Measurements from ENCODE around the gene TTPAL. TPM values are rescaled to one million over a fixed set of nuclear protein-coding genes. Genes with fewer than 3 reads are reported as not detected.
"Not testable (repeated sequence)": the region's sequence is repeated elsewhere in the genome, so short reads cannot be mapped to it uniquely, and the experiment has no call there.

TTPAL gene
- total and polyA plus RNA-seq, 10 of the 15 experiments (the other 5 are each of a cell fraction or from before 2014, with no cell fraction given) = 4.0 to 24.0 (median 9.3) TPM

DNA sequence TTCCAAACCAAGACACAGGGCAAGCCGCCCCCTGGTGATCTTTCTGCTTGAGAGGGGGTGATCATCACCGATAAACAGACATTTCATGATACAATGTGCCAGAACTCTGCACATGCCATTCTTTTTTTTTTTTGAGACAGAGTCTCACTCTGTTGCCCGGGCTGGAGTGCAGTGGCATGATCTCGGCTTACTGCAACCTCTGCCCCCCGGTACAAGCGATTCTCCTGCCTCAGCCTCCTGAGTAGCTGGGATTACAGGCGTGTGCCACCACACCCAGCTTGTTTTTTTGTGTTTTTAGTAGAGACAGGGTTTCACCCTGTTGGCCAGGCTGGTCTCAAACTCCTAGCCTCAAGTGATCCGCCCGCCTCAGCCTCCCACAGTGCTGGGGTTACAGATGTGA is 3.4 kb upstream of the TTPAL start:
- ChIA-PET SMC1A (ENCODE audit: uncharacterized antibody, unreplicated experiment) (interaction anchor here (1.3 to 1.4 kb wide), 2 partner anchors 14 to 42 kb away, joined by 3 read pairs; no protein-coding TSS in a partner anchor), CTCF (interaction anchor here (1.3 kb wide), 1 partner anchor 138 kb away, joined by 5 read pairs; no protein-coding TSS in a partner anchor), RAD21 (ENCODE audit: unreplicated experiment) (interaction anchor here (1.3 kb wide), 1 partner anchor 138 kb away, joined by 4 read pairs; no protein-coding TSS in a partner anchor)
- H3K27ac ChIP-seq (ENCODE audit: control insufficient read depth, insufficient read depth); H3K4me3 ChIP-seq; H3K27me3 ChIP-seq (replicated peaks in 1 of 2; ENCODE audit: control insufficient read depth in 2 of 2, insufficient read depth in 2 of 2, low read length in 1 of 2); BruUV-seq (replicated peaks); H3K36me3 ChIP-seq (ENCODE audit: control insufficient read depth in 2 of 2, insufficient read depth in 2 of 2, low read length in 1 of 2); ATAC-seq; H3K9ac ChIP-seq (ENCODE audit: control insufficient read depth, insufficient read depth, low read length); H4K20me1 ChIP-seq (ENCODE audit: control insufficient read depth, insufficient read depth); H3K9me3 ChIP-seq (replicated peaks; ENCODE audit: control insufficient read depth, insufficient read depth, low read length); H3K4me2 ChIP-seq (ENCODE audit: control insufficient read depth, insufficient read depth); intact Hi-C loops (cut with micrococcal nuclease; ENCODE audit: unreplicated experiment); H3K4me1 ChIP-seq (ENCODE audit: control insufficient read depth, insufficient read depth, low read length); DNase-seq (ENCODE audit: low read depth, low spot score); in situ Hi-C loops (cut with MboI); POLR2A ChIA-PET; H2AFZ ChIP-seq (ENCODE audit: control insufficient read depth, low read depth, low read length); FAIRE-seq: not testable (repeated sequence)
- 64% methylated on average over 9 of the region's 9 CpGs for WGBS (ENCODE audit: insufficient coverage, insufficient replicate concordance, low lambda C conversion rate, missing lambda C conversion rate)
- H3K79me2 ChIP-seq (ENCODE audit: control insufficient read depth, insufficient read depth, low read length) = peaks cover 15% of the 10 kb centered on the region

DNA sequence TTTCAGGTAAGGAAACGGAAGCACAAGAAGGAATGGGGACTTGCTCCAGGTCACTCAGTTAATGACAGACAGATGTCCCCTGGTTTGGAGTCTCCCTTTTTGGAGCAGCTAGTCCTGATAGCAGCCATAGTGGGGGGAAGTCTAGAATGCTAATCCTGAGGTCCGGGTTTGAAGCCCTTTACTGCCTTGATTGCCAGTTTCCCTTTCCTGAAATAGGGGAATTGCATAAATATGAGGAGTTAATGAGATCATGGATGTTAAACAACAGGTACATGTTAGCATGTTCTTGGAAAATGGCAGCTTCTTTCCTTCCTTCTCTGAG is 341 bp upstream of the TTPAL start:
- no peaks in the 10 kb centered on the region; the same call in 1 of the 2 replicates for H3K4me1 ChIP-seq (ENCODE audit: control insufficient read depth, insufficient read depth, low read length)
- TF ChIP-seq BACH1 (IDR thresholded peaks at IDR 0.05; ENCODE audit: borderline replicate concordance) = no peak
- TF ChIP-seq, protein P1, sequence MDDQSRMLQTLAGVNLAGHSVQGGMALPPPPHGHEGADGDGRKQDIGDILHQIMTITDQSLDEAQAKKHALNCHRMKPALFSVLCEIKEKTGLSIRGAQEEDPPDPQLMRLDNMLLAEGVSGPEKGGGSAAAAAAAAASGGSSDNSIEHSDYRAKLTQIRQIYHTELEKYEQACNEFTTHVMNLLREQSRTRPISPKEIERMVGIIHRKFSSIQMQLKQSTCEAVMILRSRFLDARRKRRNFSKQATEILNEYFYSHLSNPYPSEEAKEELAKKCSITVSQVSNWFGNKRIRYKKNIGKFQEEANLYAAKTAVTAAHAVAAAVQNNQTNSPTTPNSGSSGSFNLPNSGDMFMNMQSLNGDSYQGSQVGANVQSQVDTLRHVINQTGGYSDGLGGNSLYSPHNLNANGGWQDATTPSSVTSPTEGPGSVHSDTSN (IDR thresholded peaks at IDR 0.05; ENCODE audit: insufficient replicate concordance, low read depth, low read length) = no peak
- TF ChIP-seq, protein P2, sequence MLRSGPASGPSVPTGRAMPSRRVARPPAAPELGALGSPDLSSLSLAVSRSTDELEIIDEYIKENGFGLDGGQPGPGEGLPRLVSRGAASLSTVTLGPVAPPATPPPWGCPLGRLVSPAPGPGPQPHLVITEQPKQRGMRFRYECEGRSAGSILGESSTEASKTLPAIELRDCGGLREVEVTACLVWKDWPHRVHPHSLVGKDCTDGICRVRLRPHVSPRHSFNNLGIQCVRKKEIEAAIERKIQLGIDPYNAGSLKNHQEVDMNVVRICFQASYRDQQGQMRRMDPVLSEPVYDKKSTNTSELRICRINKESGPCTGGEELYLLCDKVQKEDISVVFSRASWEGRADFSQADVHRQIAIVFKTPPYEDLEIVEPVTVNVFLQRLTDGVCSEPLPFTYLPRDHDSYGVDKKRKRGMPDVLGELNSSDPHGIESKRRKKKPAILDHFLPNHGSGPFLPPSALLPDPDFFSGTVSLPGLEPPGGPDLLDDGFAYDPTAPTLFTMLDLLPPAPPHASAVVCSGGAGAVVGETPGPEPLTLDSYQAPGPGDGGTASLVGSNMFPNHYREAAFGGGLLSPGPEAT (IDR thresholded peaks at IDR 0.05; ENCODE audit: low read depth) = peak; percentile 26; the same call in 1 of the 2 replicates
- DNase-seq (ENCODE audit: low read depth, low spot score) (no peak), FAIRE-seq (no peak), ATAC-seq (no peak)
- BruUV-seq (replicated peaks) = TSS peak; percentile 66
- H3K36me3 ChIP-seq (ENCODE audit: control insufficient read depth in 2 of 2, insufficient read depth in 2 of 2, low read length in 1 of 2) = no peaks in the 10 kb centered on the region; a peak in 2 of 4 replicates
- intact Hi-C loops (cut with micrococcal nuclease; ENCODE audit: unreplicated experiment) (loop anchor here (5.0 kb wide), 2 partner anchors 112 to 137 kb away; no protein-coding TSS in a partner anchor), in situ Hi-C loops (cut with MboI) (no loop called here)
- no peaks in the 10 kb centered on the region for H3K27me3 ChIP-seq (replicated peaks in 1 of 2; ENCODE audit: control insufficient read depth in 2 of 2, insufficient read depth in 2 of 2, low read length in 1 of 2)
- no peak overlapping the region; the same call in 1 of the 2 replicates for H3K27ac ChIP-seq (ENCODE audit: control insufficient read depth, insufficient read depth)
- ChIA-PET POLR2A (interaction anchor here (0.6 to 2.4 kb wide), 3 partner anchors 42 to 175 kb away, joined by 3 to 12 read pairs (median 3); partner anchors contain the start of gene SERINC3), CTCF (interaction anchor here (0.8 to 2.0 kb wide), 10 partner anchors 14 to 208 kb away, joined by 3 to 15 read pairs (median 4); partner anchors contain the start of gene SERINC3), SMC1A (ENCODE audit: uncharacterized antibody, unreplicated experiment) (interaction anchor here (0.8 to 2.8 kb wide), 10 partner anchors 19 to 262 kb away, joined by 3 to 13 read pairs (median 4); partner anchors contain the start of gene SERINC3), RAD21 (ENCODE audit: unreplicated experiment) (interaction anchor here (0.6 to 1.7 kb wide), 13 partner anchors 14 to 208 kb away, joined by 3 to 14 read pairs (median 3); partner anchors contain the start of gene SERINC3)
- peak overlapping the region; percentile 94 for H2AFZ ChIP-seq (ENCODE audit: control insufficient read depth, low read depth, low read length)
- WGBS (ENCODE audit: insufficient coverage, insufficient replicate concordance, low lambda C conversion rate, missing lambda C conversion rate) = 50% methylated on average over 2 of the region's 2 CpGs
- H3K79me2 ChIP-seq (ENCODE audit: control insufficient read depth, insufficient read depth, low read length) = peaks cover 15% of the 10 kb centered on the region
- no peaks in the 10 kb centered on the region for H4K20me1 ChIP-seq (ENCODE audit: control insufficient read depth, insufficient read depth)
- H3K9ac ChIP-seq (ENCODE audit: control insufficient read depth, insufficient read depth, low read length) = peak overlapping the region; percentile 95
- peak overlapping the region; percentile 93 for H3K4me2 ChIP-seq (ENCODE audit: control insufficient read depth, insufficient read depth)
- no peaks in the 10 kb centered on the region for H3K9me3 ChIP-seq (replicated peaks; ENCODE audit: control insufficient read depth, insufficient read depth, low read length)
- peak overlapping the region; percentile 75; the same call in 1 of the 2 replicates for H3K4me3 ChIP-seq

Data from GM12878 (cell line).